Body of pancreas (tissue), 4 donors: ENCODE data around the gene GPANK1.

ENCODE experiments used
- POLR2A ChIP-seq, 3 donors: fragments of 450-650 bp; IDR thresholded peaks; one replicate each; pipeline ENCODE4 v1.6.1; 2016; ENCODE audit warnings: antibody characterized with exemption in 3 of 3, mild to moderate bottlenecking in 2 of 3
- TF ChIP-seq, protein P1 (sequence below), 7 experiments: fragments of 450-650 bp in 4 of 7; fragments of 200-600 bp in 3 of 7; sonication (generic) in 3 of 7; IDR thresholded peaks; one replicate each; pipeline ENCODE4 v1.5.1; 2016 to 2019; ENCODE audit warnings: antibody characterized with exemption in 7 of 7

DNA sequence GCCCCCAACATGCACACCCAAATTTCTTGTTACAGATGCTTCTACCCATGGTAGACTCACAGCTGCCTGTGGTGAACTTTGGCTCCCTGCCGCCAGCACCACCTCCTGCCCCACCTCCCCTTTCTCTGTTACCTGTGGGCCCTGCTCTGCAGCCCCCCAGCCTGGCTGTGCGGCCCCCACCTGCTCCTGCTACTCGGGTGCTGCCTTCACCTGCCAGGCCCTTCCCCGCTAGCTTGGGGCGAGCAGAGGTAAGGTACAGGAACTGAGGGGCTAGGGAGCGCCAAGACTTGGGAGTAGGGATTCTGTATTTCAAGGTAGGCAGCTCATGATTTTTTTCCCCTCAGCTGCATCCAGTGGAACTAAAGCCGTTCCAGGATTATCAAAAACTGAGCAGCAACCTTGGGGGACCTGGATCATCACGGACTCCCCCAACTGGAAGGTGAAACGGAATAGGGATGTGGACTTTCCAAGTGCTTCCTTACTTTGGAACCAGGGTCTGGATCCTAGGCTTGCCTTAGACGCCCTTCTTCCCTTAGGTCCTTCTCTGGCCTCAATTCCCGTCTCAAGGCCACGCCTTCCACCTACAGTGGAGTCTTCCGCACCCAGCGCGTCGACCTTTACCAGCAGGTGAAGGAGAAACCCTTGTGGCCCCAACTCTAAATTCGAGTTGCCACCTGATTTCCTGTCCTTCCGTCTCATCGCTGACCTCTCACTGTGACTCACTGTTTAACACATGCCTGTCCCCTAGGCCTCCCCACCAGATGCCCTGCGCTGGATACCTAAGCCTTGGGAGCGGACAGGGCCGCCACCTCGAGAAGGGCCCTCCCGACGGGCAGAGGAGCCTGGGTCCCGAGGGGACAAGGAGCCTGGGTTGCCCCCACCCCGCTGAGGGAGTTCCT lies 27.9 kb downstream of the GPANK1 start:
- TF ChIP-seq, protein P1, sequence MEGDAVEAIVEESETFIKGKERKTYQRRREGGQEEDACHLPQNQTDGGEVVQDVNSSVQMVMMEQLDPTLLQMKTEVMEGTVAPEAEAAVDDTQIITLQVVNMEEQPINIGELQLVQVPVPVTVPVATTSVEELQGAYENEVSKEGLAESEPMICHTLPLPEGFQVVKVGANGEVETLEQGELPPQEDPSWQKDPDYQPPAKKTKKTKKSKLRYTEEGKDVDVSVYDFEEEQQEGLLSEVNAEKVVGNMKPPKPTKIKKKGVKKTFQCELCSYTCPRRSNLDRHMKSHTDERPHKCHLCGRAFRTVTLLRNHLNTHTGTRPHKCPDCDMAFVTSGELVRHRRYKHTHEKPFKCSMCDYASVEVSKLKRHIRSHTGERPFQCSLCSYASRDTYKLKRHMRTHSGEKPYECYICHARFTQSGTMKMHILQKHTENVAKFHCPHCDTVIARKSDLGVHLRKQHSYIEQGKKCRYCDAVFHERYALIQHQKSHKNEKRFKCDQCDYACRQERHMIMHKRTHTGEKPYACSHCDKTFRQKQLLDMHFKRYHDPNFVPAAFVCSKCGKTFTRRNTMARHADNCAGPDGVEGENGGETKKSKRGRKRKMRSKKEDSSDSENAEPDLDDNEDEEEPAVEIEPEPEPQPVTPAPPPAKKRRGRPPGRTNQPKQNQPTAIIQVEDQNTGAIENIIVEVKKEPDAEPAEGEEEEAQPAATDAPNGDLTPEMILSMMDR (IDR thresholded peaks at IDR 0.05): no peak
- no peak for TF ChIP-seq POLR2A (IDR thresholded peaks at IDR 0.05)
